ENCODE results near the gene AURKB. TPM values are rescaled to one million over a fixed set of nuclear protein-coding genes. Genes with fewer than 3 reads are reported as not detected.

The AURKB gene
- total and polyA plus RNA-seq, 5 experiments from 2014 or later: not detected

DNA sequence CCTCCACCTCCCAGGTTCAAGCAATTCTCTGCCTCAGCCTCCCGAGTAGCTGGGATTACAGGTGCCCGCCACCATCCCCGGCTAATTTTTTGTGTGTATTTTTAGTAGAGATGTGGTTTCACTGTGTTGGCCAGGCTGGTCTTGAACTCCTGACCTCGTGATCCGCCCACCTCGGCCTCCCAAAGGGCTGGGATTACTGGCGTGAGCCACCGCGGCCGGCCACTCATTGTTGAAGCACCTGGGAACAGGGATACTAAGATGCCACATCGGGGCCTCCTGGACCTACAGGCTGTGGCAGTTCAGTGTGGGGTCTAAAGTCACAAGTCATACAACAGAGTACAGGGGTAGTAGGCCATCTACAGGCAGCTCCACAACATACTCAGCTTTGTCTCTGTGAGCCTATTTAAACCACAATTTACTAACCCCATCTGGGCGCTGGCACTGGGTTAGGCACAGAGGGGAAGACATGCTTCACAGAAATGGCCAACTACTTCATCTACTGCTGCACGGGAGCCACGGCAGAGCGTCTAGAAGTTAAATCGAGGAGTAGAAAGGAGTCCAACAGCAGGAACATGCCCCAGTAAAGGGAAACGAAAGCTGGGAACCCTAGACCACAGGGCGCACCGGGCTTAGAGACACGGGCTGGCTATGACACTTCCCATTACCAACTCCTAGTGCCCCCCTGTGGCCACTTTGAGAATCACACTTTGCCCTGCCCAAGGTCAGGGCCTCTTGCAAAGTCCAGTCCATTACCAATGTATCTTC lies 51.9 kb downstream of the AURKB start:
- H3K4me3 Mint-ChIP-seq: peak overlapping the region; percentile 20 to 87 (median 66)
- H3K4me1 Mint-ChIP-seq: peaks cover 33 to 61% (median 53%) of the 10 kb centered on the region in 4 donors
- no peaks in the 10 kb centered on the region for H3K27me3 Mint-ChIP-seq
- POLR2A ChIA-PET: interaction anchor here (0.6 to 41.9 kb wide), 8 partner anchors 10 to 677 kb away, joined by 4 to 1171 read pairs (median 24); partner anchors contain the start of genes ALOXE3, BORCS6, SLC35G6 and TMEM107
- DNase-seq: peak; percentile 73 to 93 (median 84)
- no peak for ATAC-seq
- H3K36me3 Mint-ChIP-seq: peaks cover 3 to 39% (median 14%) of the 10 kb centered on the region in 3 donors
- H3K27ac Mint-ChIP-seq: peak overlapping the region in 7 of 10 donors; percentile 85 to 97 (median 94)
- H3K9me3 Mint-ChIP-seq: peaks cover 0 to 3% (median 0%) of the 10 kb centered on the region in 9 donors

DNA sequence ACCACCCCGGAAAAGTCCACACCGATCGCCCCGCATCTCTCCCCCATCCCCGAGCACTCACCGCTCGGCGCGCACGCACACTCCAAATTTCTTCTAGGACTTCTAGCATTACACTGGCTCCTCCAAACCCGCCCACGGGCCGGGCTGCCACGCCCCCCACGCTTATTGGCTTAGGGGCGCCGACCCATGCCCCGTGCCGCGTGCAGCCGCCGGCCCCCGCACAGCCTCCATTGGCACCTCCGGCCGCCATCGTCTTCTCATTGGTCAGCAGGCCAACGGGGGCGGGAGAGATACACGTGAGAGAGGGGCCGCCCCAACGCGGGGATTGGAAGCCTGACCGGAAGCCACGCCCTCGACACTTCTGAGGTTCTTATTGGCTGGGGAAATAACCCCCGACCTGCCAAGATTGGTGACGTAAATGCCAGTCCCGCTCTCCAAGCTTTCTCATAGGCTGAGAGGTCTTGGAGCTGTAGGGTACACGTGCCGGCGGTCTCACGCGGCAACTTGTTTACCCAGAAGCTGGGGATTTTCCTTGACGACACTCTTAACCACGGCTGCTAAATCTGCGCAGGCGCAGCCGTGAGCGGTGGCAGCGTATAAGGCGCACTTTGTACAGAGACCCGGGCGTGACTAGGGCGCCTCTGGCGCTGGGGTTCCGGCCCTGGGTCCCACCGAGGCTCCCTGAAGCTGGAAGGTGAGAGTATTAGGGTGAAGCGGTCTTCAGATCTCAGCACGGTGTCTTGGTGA lies 54.0 kb downstream of the AURKB start:
- Mint-ChIP-seq H3K27ac (no peak overlapping the region), H3K36me3 (peaks cover 3 to 50% (median 11%) of the 10 kb centered on the region in 3 donors), H3K4me1 (peaks cover 31 to 70% (median 54%) of the 10 kb centered on the region in 4 donors), H3K9me3 (peaks cover 0 to 5% (median 0%) of the 10 kb centered on the region in 9 donors), H3K27me3 (peaks cover 0 to 2% (median 0%) of the 10 kb centered on the region in 5 donors), H3K4me3 (no peak overlapping the region)
- peak; percentile 97 to 100 (median 100) for DNase-seq
- peak; percentile 67 to 71 for ATAC-seq
- POLR2A ChIA-PET: interaction anchor here (0.5 to 41.9 kb wide), 25 partner anchors 8 to 595 kb away, joined by 3 to 1171 read pairs (median 6); partner anchors contain the start of genes ALOXE3, BORCS6, CTC1 and FXR2

DNA sequence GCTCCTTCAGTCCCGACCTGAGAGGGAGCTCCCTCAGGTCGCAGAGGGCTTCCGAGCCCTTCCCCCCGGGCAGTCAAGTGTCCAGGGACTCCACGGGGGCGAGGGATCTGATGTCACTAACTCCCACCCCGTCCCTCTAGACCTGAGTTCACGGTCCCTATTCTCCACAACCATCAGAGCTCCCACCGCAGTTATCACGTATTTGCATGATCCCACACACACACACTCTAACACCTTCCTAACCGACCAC lies 54.5 kb downstream of the AURKB start:
- H3K4me3 Mint-ChIP-seq: no peak overlapping the region
- H3K9me3 Mint-ChIP-seq: peaks cover 0 to 6% (median 0%) of the 10 kb centered on the region in 9 donors
- no peak for ATAC-seq
- H3K36me3 Mint-ChIP-seq: peaks cover 3 to 46% (median 8%) of the 10 kb centered on the region in 3 donors
- no peak for DNase-seq
- H3K27ac Mint-ChIP-seq: no peak overlapping the region
- POLR2A ChIA-PET: interaction anchor here (0.5 to 41.9 kb wide), 23 partner anchors 8 to 469 kb away, joined by 3 to 1171 read pairs (median 6); partner anchors contain the start of genes ALOXE3, BORCS6, CTC1 and HES7
- peaks cover 0 to 2% (median 0%) of the 10 kb centered on the region in 5 donors for H3K27me3 Mint-ChIP-seq
- peaks cover 26 to 68% (median 53%) of the 10 kb centered on the region in 4 donors for H3K4me1 Mint-ChIP-seq

DNA sequence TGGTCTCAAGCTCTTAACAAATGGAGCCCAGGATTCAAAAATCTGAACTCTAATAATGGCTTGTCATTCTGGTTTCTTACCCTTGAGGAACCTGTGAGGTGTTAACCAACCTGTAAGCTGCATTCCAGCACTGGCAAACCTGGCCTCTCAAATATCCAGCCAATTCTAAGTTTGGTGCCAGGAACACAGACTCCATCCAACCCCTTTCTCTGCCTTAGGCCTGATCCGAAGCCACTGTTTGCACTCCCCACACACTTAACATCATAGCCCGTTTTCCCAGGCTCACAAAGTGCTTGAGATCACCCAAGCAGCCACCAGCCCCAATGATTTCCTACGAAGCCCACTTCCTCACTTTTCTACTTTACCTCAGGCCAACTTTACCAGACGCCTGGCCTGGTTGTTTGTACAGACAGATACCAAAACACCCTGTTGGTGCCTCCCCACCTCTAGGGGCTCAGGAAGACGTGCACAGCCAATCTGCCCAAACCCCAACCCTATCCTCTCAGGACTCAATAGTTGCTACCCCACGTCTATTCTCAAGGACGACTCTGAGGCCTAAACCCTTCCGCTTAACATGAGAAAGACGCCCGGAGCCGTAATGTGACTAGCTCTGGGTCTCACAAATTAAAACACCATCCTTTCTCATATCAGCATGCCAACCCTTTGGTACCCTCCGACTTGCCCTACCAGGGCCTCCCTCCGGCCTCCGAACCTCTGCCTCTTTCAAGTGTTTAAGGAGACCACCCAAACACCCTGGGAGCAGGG lies 55.0 kb downstream of the AURKB start:
- ATAC-seq (no peak), DNase-seq (peak in 6 of 10 donors; percentile 11 to 80 (median 68))
- Mint-ChIP-seq H3K36me3 (peaks cover 3 to 44% (median 6%) of the 10 kb centered on the region in 3 donors), H3K27me3 (peaks cover 0 to 2% (median 0%) of the 10 kb centered on the region in 5 donors), H3K4me3 (no peak overlapping the region), H3K4me1 (peaks cover 21 to 67% (median 52%) of the 10 kb centered on the region in 4 donors), H3K27ac (no peak overlapping the region), H3K9me3 (peaks cover 0 to 6% (median 0%) of the 10 kb centered on the region in 9 donors)
- POLR2A ChIA-PET: interaction anchor here (0.5 to 41.9 kb wide), 21 partner anchors 8 to 469 kb away, joined by 3 to 1171 read pairs (median 6); partner anchors contain the start of genes ALOXE3, BORCS6, CTC1 and HES7

Small RNAs within 50 kb of the gene (microRNA-seq; reads per million reads assigned to microRNA genes)
- gene MIR4521 (ENCODE audit: borderline microRNAs expressed): 27.4 reads per million, percentile 45 among the genes with 10 or more reads in this experiment

Other genes starting within 250 kb of the AURKB start
- not detected for gene GUCY2D, start 208.0 kb downstream of the AURKB start, total RNA-seq
- gene GUCY2D, start 208.0 kb downstream of the AURKB start, polyA plus RNA-seq: under 1 TPM in 1 of 3 donors, not detected in 2; 0.17 TPM
- not detected for gene ALOX15B, start 171.5 kb downstream of the AURKB start, total RNA-seq
- not detected for gene ALOX15B, start 171.5 kb downstream of the AURKB start, polyA plus RNA-seq
- gene ALOX12B, start 122.9 kb downstream of the AURKB start, total RNA-seq: 1 to 10 TPM in 1 of 2 experiments, under 1 TPM in 1; 0.80 to 1.5 TPM
- gene ALOX12B, start 122.9 kb downstream of the AURKB start, polyA plus RNA-seq: 1 to 10 TPM in 2 of 3 donors, under 1 TPM in 1; 0.82 to 2.3 (median 1.7) TPM
- gene ALOXE3, start 92.1 kb downstream of the AURKB start, total RNA-seq: under 1 TPM; 0.18 to 0.52 TPM
- gene ALOXE3, start 92.1 kb downstream of the AURKB start, polyA plus RNA-seq: under 1 TPM in 1 of 3 donors, not detected in 2; 0.13 TPM
- under 1 TPM in 1 of 2 experiments, not detected in 1; 0.30 TPM for gene HES7, start 86.5 kb downstream of the AURKB start, total RNA-seq
- not detected for gene HES7, start 86.5 kb downstream of the AURKB start, polyA plus RNA-seq
- 100 to 1,000 TPM; 148 to 153 TPM for gene PER1, start 58.2 kb downstream of the AURKB start, total RNA-seq
- gene PER1, start 58.2 kb downstream of the AURKB start, polyA plus RNA-seq: 10 to 100 TPM in 2 of 3 donors, 1 to 10 TPM in 1; 6.1 to 11.4 (median 10.7) TPM
- 100 to 1,000 TPM; 219 to 238 TPM for gene VAMP2, start 47.6 kb downstream of the AURKB start, total RNA-seq
- gene VAMP2, start 47.6 kb downstream of the AURKB start, polyA plus RNA-seq: 10 to 100 TPM; 50.4 to 84.2 (median 64.4) TPM
- gene TMEM107, start 34.2 kb downstream of the AURKB start, total RNA-seq: 10 to 100 TPM; 17.2 to 19.4 TPM
- gene TMEM107, start 34.2 kb downstream of the AURKB start, polyA plus RNA-seq: 10 to 100 TPM; 36.4 to 55.3 (median 41.9) TPM
- 10 to 100 TPM; 15.1 to 15.5 TPM for gene BORCS6, start 20.4 kb downstream of the AURKB start, total RNA-seq
- gene BORCS6, start 20.4 kb downstream of the AURKB start, polyA plus RNA-seq: 10 to 100 TPM; 16.1 to 22.6 (median 16.9) TPM
- gene CTC1, start 37.5 kb upstream of the AURKB start, total RNA-seq: 100 to 1,000 TPM; 278 to 288 TPM
- gene CTC1, start 37.5 kb upstream of the AURKB start, polyA plus RNA-seq: 10 to 100 TPM; 15.5 to 27.6 (median 21.9) TPM
- 10 to 100 TPM; 41.4 to 44.0 TPM for gene PFAS, start 38.7 kb upstream of the AURKB start, total RNA-seq
- gene PFAS, start 38.7 kb upstream of the AURKB start, polyA plus RNA-seq: 10 to 100 TPM; 10.1 to 20.9 (median 19.8) TPM
- 10 to 100 TPM; 41.7 to 41.9 TPM for gene RANGRF, start 78.1 kb upstream of the AURKB start, total RNA-seq
- 10 to 100 TPM; 67.2 to 79.6 (median 78.7) TPM for gene RANGRF, start 78.1 kb upstream of the AURKB start, polyA plus RNA-seq
- gene SLC25A35, start 84.8 kb upstream of the AURKB start, total RNA-seq: 1 to 10 TPM; 6.5 to 6.7 TPM
- gene SLC25A35, start 84.8 kb upstream of the AURKB start, polyA plus RNA-seq: 1 to 10 TPM in 1 of 3 donors, under 1 TPM in 2; 0.60 to 3.1 (median 0.79) TPM
- not detected for gene ARHGEF15, start 99.7 kb upstream of the AURKB start, total RNA-seq
- gene ARHGEF15, start 99.7 kb upstream of the AURKB start, polyA plus RNA-seq: not detected
- not detected for gene ODF4, start 129.3 kb upstream of the AURKB start, total RNA-seq
- not detected for gene ODF4, start 129.3 kb upstream of the AURKB start, polyA plus RNA-seq
- gene RPL26, start 172.6 kb upstream of the AURKB start, total RNA-seq: 1,000 to 10,000 TPM; 2,896 to 2,977 TPM
- 1,000 to 10,000 TPM; 1,685 to 2,097 (median 2,039) TPM for gene RPL26, start 172.6 kb upstream of the AURKB start, polyA plus RNA-seq
- gene RNF222, start 187.3 kb upstream of the AURKB start, total RNA-seq: under 1 TPM; 0.18 to 0.19 TPM
- under 1 TPM in 2 of 3 donors, not detected in 1; 0.15 to 0.19 TPM for gene RNF222, start 187.3 kb upstream of the AURKB start, polyA plus RNA-seq
- gene NDEL1, start 225.3 kb upstream of the AURKB start, total RNA-seq: 100 to 1,000 TPM in 1 of 2 experiments, 10 to 100 TPM in 1; 99.8 to 113 TPM
- 10 to 100 TPM; 40.3 to 56.8 (median 47.8) TPM for gene NDEL1, start 225.3 kb upstream of the AURKB start, polyA plus RNA-seq